GM19468 (cell line): Measurements from ENCODE around the gene RFC4.

Experiments
- ATAC-seq: cut with Tn5 transposase; IDR thresholded peaks from one replicate; pipeline ENCODE4 v1.9.1; 2021; ENCODE audit warnings: mild to moderate bottlenecking, moderate library complexity, moderate number of reproducible peaks; ENCODE audit not compliant: unreplicated experiment; ENCODE audit errors: extremely low read depth

The RFC4 gene

GRCh38 chr3:186757214-186757613, 49.1 kb downstream of the RFC4 start:
- ATAC-seq: no peak

- no peak for ATAC-seq
Observed at GRCh38 chr3:186754871-186755270, 51.4 kb downstream of the RFC4 start.

DNA sequence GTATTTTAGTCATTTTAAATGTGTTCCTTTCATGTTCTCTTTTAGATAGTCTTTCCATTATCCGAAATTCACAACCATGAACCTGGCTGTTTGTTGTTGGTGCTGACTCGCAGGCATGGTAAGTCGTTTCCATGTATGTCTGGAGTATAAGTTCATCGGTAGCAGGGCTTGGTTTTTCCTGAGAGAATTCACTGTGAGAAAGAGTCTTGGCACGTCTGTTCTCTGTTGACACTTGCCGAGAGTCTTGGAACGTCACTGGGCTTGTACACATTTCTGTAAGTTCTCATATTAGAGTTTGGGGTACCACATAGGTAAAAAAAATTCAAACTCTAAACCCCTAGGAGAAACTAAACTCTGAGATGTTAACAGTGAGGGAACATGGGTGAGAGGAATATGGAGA, 52.3 kb downstream of the RFC4 start:
- ATAC-seq: no peak

- ATAC-seq: no peak
Observed at GRCh38 chr3:186751480-186751879, 54.8 kb downstream of the RFC4 start.

DNA sequence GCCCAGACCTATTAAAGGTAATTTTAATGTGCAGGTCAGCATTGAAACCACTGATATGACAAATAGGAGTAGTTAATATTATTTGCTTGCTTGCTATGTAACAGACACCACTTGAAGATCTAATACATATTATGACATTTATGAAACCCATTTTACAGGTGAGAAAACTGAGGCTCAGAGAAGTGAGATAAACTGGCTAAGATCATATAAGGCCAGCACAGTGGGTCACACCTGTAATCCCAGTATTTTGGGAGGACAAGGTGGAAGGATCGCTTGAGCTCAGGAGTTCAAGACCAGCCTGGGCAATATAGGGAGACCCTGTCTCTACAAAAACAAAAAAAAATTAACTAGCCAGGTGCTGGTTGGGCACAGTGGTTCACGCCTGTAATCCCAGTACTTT, 56.0 kb downstream of the RFC4 start:
- no peak for ATAC-seq

DNA sequence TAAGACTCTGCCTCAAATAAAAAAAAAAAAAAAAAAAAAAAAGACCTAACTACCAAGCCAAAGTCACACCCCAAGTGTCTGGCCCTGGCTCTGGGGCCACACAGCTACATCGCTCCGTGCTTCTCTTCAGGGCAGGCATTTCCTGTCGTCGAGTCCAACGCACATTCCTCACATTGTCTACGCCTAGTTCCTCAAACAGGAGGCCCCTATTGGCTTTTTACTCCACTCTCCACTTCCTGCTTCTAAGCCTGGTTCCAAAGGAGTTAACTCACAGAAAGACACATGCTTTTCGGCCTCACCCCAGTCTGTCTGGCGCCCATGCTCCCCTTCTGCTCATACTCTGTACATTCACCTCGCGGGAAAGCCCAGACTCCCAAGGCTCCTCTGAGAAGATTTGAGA, 60.3 kb downstream of the RFC4 start:
- ATAC-seq: no peak

DNA sequence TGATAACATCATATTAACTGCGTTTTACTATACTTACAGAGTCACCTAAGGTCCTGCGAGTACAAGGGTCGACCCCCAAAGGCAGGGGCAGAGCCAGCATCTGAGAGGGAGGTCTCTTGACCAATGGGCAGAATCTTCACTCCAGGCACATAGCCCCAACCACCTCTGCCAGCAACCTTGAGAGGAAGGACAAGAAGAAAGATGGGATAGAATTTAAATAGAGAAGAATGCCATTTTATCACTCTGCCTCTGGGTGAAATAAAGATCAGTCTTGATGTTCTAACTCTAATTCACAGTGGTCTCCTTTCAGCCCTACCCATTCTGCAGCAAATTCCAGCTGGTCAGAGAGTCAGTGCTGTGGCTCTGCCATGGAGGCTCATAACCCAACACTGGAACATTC, 62.6 kb downstream of the RFC4 start:
- no peak for ATAC-seq

DNA sequence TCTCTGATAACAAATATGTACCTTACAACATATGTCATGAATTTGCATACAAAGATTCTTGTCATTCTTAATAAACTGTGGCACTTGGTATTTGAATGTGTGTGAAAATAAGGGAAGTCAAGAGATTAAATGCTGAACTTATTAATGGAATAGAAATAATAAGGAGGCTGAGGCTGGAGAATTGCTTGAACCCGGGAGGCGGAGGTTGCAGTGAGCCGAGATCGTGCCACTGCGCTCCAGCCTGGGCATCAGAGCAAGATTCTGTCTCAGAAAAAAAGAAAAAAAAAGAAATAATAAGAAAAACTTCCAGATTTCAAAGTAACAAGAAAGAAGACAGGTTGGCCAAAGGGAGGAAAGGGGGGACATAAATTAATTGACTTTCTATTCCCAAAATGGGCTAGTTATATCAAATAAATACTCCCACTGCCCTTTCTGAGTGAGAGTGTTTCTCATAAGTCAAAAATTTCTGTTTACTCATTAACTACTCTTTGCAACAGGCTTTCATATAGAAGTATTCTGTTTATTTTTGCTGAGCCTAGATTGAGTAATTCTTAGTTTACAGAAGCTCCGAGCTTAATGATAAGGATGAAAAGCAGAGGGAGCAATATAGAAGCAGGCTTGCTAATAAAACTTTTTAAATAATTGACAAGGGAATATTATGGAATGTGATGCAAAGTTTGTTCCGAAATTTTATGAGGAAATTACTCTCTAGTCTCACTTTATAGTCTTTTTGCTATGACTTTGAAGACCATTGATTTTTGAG, 63.5 kb downstream of the RFC4 start:
- no peak for ATAC-seq
